ENCODE results near the gene SNCB.
"Not testable (repeated sequence)": the region's sequence is repeated elsewhere in the genome, so short reads cannot be mapped to it uniquely, and the experiment has no call there.

The SNCB gene

GRCh38 chr5:176596689-176597416 is 33.5 kb downstream of the SNCB start:
- DNase-seq = peak; percentile 78

- DNase-seq = no peak
These were observed 34.2 kb downstream of the SNCB start for GRCh38 chr5:176596069-176596644.

GRCh38 chr5:176595386-176595943 is 34.9 kb downstream of the SNCB start:
- DNase-seq = no peak

GRCh38 chr5:176594554-176594953 is 35.8 kb downstream of the SNCB start:
- DNase-seq = no peak

GRCh38 chr5:176593273-176593869 is 37.0 kb downstream of the SNCB start:
- no peak for DNase-seq

- no peak for DNase-seq
These were observed 37.8 kb downstream of the SNCB start for GRCh38 chr5:176592573-176592972.

GRCh38 chr5:176591667-176592066 is 38.7 kb downstream of the SNCB start:
- not testable (repeated sequence) for DNase-seq

GRCh38 chr5:176590035-176590717 is 40.2 kb downstream of the SNCB start:
- DNase-seq = no peak

- DNase-seq = no peak
These were observed 41.1 kb downstream of the SNCB start for GRCh38 chr5:176589039-176589769.

- DNase-seq = no peak
These were observed 42.0 kb downstream of the SNCB start for GRCh38 chr5:176588297-176588696.

- no peak for DNase-seq
These were observed 42.9 kb downstream of the SNCB start for GRCh38 chr5:176587398-176587797.

DNA sequence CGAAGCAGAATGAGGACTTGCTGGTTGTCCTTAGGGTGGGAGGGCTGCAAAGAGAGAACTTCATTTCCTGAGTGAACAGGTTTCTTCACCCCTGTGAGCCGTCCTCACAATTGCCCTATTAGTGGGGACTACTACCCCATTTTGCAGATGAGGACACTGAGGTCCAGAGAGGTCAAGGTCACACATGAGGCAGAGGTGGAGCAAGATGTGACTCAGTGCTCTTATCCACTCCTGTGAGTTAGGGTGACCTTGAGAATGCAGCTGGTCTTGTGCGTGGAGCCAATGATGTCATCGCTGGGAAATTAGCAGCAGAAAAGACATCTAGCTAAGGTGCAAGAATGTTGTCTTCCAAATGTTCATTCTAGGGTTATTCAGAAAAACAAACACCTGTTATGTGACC is 47.3 kb downstream of the SNCB start:
- DNase-seq = no peak

DNA sequence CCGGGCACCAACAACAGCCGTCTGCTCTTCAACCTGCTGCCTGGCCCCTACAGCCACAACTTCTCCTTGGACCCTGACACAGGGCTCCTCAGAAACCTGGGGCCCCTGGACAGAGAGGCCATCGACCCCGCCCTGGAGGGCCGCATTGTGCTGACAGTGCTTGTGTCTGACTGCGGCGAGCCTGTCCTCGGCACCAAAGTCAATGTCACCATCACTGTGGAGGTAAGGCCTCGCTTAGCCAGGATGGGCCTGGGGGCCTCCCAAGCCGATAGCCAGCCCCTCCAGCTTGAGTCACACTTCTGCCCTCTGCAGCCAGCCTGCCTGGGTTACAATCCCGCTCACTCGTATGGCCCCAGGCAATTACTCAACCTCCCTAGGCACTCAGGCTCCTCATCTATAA is 49.0 kb downstream of the SNCB start:
- no peak for DNase-seq

- no peak for DNase-seq
These were observed 51.0 kb downstream of the SNCB start for GRCh38 chr5:176579323-176579722.

DNA sequence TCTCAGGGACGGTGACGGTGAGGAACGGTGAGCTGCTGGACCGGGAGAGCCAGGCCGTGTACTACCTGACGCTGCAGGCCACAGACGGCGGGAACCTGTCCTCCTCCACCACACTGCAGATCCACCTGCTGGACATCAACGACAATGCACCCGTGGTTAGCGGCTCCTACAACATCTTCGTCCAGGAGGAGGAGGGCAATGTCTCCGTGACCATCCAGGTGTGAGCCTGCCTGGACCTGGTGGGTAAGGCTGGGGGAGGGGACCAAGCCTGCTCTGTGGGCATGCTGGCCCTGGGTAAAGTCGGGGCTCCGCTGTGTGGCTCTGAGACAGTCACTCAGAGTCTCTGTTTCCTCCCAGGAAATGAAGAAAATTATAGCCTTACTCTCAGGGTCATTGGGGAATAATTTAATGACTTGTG is 51.9 kb downstream of the SNCB start:
- DNase-seq = peak; percentile 57

DNA sequence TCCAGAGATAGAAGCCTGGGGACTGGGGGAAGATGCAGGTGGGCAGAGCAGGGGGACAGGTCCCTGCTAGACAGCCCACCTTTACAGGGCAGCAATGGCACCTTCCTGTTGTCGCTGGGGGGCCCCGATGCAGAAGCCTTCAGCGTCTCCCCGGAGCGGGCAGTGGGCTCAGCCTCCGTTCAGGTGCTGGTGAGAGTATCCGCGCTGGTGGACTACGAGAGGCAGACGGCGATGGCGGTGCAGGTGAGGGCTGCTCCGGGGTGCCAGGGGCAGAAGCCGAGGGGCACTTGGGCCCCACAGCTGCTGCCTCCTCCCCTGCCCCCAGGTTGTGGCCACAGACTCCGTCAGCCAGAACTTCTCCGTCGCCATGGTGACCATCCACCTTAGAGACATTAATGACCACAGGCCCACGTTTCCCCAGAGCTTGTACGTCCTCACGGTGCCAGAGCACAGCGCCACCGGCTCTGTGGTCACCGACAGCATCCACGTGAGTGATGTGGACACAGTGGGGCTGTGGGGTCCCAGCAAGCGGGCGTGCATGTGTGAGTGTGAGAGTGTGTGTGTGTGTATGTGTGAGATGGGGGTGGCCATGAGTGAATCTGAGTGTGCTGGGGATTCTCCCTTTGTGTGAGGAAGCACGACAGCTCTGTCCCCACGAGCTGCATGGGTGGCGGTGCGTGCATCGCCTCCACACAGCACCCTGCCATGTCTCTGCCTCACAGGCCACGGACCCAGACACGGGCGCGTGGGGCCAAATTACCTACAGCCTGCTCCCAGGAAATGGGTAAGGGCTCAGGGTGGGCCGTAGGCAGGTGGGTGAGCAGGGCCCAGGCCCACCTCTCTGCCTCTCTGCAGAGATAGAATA is 52.8 kb downstream of the SNCB start:
- DNase-seq = no peak

GRCh38 chr5:176575488-176576422 is 54.6 kb downstream of the SNCB start:
- DNase-seq = no peak

GRCh38 chr5:176575066-176575465 is 55.3 kb downstream of the SNCB start:
- DNase-seq = no peak

DNA sequence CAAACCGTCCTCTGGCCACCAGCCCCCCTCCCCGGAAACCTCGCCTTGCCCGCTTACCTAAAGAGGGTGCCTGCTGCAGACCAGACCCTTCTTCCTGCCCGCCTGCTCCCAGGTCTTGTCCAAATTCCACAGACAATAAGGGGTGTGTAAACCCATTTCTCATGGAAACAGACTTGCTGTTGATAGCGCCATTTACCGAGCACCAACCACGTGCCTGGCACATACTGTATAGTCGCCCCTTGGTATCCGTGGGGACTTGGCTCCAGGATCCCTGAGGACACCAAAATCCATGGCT is 56.1 kb downstream of the SNCB start:
- no peak for DNase-seq

DNA sequence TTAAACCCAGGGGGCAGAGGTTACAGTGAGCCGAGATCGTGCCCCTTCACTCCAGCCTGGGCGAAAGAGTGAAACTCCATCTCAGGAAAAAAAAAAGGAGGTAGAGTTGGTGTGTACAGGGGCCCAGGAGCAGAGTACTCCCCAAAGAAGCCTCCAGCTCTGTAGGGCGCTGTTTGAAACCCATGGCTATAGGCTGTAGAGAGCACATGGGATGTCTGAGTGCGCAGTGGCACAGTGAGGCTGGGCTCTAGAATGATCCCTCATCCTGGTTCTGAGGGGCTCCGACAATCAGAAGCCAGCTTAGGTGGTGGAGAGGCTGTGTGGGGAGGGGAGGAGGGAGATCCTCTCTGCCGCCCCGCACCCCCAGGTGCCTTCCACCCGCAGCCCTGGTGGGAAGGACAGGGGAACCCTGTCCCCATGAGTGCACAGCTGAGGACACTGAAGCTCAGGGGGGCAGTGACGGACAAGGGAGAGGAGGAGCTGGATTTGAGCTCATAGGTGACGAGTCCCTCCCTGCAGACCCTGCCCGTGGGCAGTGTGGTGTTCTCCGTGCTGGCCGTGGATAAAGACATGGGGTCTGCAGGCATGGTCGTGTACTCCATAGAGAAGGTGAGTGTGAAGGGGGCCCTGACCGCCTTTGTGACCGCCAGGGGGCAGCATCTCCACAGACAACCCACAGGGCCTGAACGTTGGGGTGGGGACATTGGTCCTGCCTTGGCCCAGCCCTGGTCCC is 56.6 kb downstream of the SNCB start:
- DNase-seq = peak; percentile 78

All from CD4-positive, alpha-beta T cell treated with Interleukin-10 for 1 hour (primary cell).